Stomach smooth muscle (tissue), 2 donors: ENCODE data around the gene SHANK2.

Experiments used
- H3K27ac ChIP-seq: one replicate; pipeline ENCODE4 v1.7.0; 2013; ENCODE audit warnings: mild to moderate bottlenecking, low read length, inconsistent platforms
- H3K27me3 ChIP-seq, 2 donors: one replicate each; pipeline ENCODE4 v1.7.0; 2013; ENCODE audit warnings: low read length in 2 of 2; ENCODE audit not compliant: insufficient read depth in 2 of 2, control insufficient read depth in 1 of 2
- H3K36me3 ChIP-seq, 2 donors: one replicate each; pipeline ENCODE4 v1.7.0; 2013; ENCODE audit warnings: low read length in 2 of 2; ENCODE audit not compliant: control insufficient read depth in 2 of 2, insufficient read depth in 2 of 2
- H3K4me1 ChIP-seq: one replicate; pipeline ENCODE4 v1.7.0; 2013; ENCODE audit warnings: low read length; ENCODE audit not compliant: control insufficient read depth, insufficient read depth
- H3K4me3 ChIP-seq, 2 donors: one replicate each; pipeline ENCODE4 v1.7.0; 2013; ENCODE audit warnings: low read length in 2 of 2
- H3K9ac ChIP-seq, 2 donors: one replicate each; pipeline ENCODE4 v1.7.0; 2013; ENCODE audit warnings: low read length in 2 of 2, mild to moderate bottlenecking in 1 of 2
- H3K9me3 ChIP-seq, 2 donors: one replicate each; pipeline ENCODE4 v1.7.0; 2013; ENCODE audit warnings: low read length in 2 of 2; ENCODE audit not compliant: control insufficient read depth in 2 of 2
- donor health status: healthy.
- donor health status: Pancreatic carcinoma.

SHANK2 gene

GRCh38 chr11:71267807-71268421, 15.5 kb upstream of the SHANK2 start:
- Histone ChIP-seq H3K9me3 (no peaks in the 10 kb centered on the region), H3K4me1 (peaks cover 12% of the 10 kb centered on the region), H3K9ac (no peak overlapping the region)

GRCh38 chr11:71266114-71266833, 13.9 kb upstream of the SHANK2 start:
- H3K4me1 ChIP-seq = peaks cover 12% of the 10 kb centered on the region
- peak overlapping the region in 1 of 2 donors; percentile 11 for H3K4me3 ChIP-seq
- H3K36me3 ChIP-seq = no peaks in the 10 kb centered on the region
- H3K9me3 ChIP-seq = no peaks in the 10 kb centered on the region
- no peaks in the 10 kb centered on the region for H3K27me3 ChIP-seq
- H3K27ac ChIP-seq = no peak overlapping the region
- peak overlapping the region in 1 of 2 donors; percentile 22 for H3K9ac ChIP-seq

More at GRCh38 chr11:71267807-71268421, 15.5 kb upstream of the SHANK2 start:
- Histone ChIP-seq H3K4me3 (no peak overlapping the region), H3K27me3 (no peaks in the 10 kb centered on the region), H3K36me3 (no peaks in the 10 kb centered on the region), H3K27ac (no peak overlapping the region)

GRCh38 chr11:71265559-71266092, 13.2 kb upstream of the SHANK2 start:
- H3K9ac ChIP-seq = no peak overlapping the region
- H3K27ac ChIP-seq = no peak overlapping the region
- no peaks in the 10 kb centered on the region for H3K36me3 ChIP-seq
- H3K4me1 ChIP-seq = peaks cover 12% of the 10 kb centered on the region
- no peak overlapping the region for H3K4me3 ChIP-seq
- no peaks in the 10 kb centered on the region for H3K9me3 ChIP-seq
- H3K27me3 ChIP-seq = no peaks in the 10 kb centered on the region

- peaks cover 12% of the 10 kb centered on the region for H3K4me1 ChIP-seq
- no peaks in the 10 kb centered on the region for H3K9me3 ChIP-seq
- no peaks in the 10 kb centered on the region for H3K36me3 ChIP-seq
- H3K27ac ChIP-seq = no peak overlapping the region
- no peak overlapping the region for H3K4me3 ChIP-seq
- no peaks in the 10 kb centered on the region for H3K27me3 ChIP-seq
- no peak overlapping the region for H3K9ac ChIP-seq
These were observed 11.0 kb upstream of the SHANK2 start for GRCh38 chr11:71263386-71263785.

- no peak overlapping the region for H3K27ac ChIP-seq
- H3K4me3 ChIP-seq = no peak overlapping the region
- H3K9me3 ChIP-seq = no peaks in the 10 kb centered on the region
- no peak overlapping the region for H3K9ac ChIP-seq
- H3K36me3 ChIP-seq = no peaks in the 10 kb centered on the region
- no peaks in the 10 kb centered on the region for H3K27me3 ChIP-seq
- H3K4me1 ChIP-seq = peaks cover 25% of the 10 kb centered on the region
These were observed 3.6 kb upstream of the SHANK2 start for GRCh38 chr11:71255800-71256479.

- Histone ChIP-seq H3K36me3 (no peaks in the 10 kb centered on the region), H3K4me3 (no peak overlapping the region), H3K9ac (no peak overlapping the region), H3K9me3 (no peaks in the 10 kb centered on the region), H3K4me1 (peaks cover 28% of the 10 kb centered on the region), H3K27ac (no peak overlapping the region), H3K27me3 (peaks cover 0 to 3% of the 10 kb centered on the region in 2 donors)
These were observed 2.9 kb upstream of the SHANK2 start for GRCh38 chr11:71255323-71255722.

GRCh38 chr11:71253794-71254193, 1.4 kb upstream of the SHANK2 start:
- H3K9me3 ChIP-seq = no peaks in the 10 kb centered on the region
- no peak overlapping the region for H3K4me3 ChIP-seq
- H3K27me3 ChIP-seq = peaks cover 0 to 3% of the 10 kb centered on the region in 2 donors
- H3K36me3 ChIP-seq = no peaks in the 10 kb centered on the region
- no peak overlapping the region for H3K9ac ChIP-seq
- H3K27ac ChIP-seq = peak overlapping the region; percentile 11
- H3K4me1 ChIP-seq = peaks cover 28% of the 10 kb centered on the region

- Histone ChIP-seq H3K9ac (no peak overlapping the region), H3K36me3 (no peaks in the 10 kb centered on the region), H3K27ac (no peak overlapping the region), H3K4me3 (peak overlapping the region; percentile 63 to 76), H3K9me3 (no peaks in the 10 kb centered on the region), H3K27me3 (peaks cover 0 to 7% of the 10 kb centered on the region in 2 donors), H3K4me1 (peaks cover 28% of the 10 kb centered on the region)
These were observed 673 bp upstream of the SHANK2 start for GRCh38 chr11:71252770-71253730.

GRCh38 chr11:71251761-71252268, 562 bp downstream of the SHANK2 start:
- H3K27ac ChIP-seq = no peak overlapping the region
- no peaks in the 10 kb centered on the region for H3K9me3 ChIP-seq
- peak overlapping the region in 1 of 2 donors; percentile 48 for H3K9ac ChIP-seq
- peak overlapping the region; percentile 65 to 76 for H3K4me3 ChIP-seq
- H3K4me1 ChIP-seq = peaks cover 34% of the 10 kb centered on the region
- H3K36me3 ChIP-seq = no peaks in the 10 kb centered on the region
- H3K27me3 ChIP-seq = peaks cover 0 to 8% of the 10 kb centered on the region in 2 donors
